Measurements from ENCODE around the gene GZF1. TPM values are rescaled to one million over a fixed set of nuclear protein-coding genes. Genes with fewer than 3 reads are reported as not detected.

The GZF1 gene
- total and polyA plus RNA-seq, 9 donors = 8.5 to 31.4 (median 16.8) TPM

GRCh38 chr20:23360531-23360930 is 1.5 kb upstream of the GZF1 start:
- Histone ChIP-seq H3K27me3 (no peaks in the 10 kb centered on the region), H3K27ac (peak overlapping the region in 1 of 2 donors; percentile 99), H3K36me3 (no peaks in the 10 kb centered on the region), H3K4me1 (ENCODE audit: insufficient read depth) (peaks cover 10% of the 10 kb centered on the region), H3K4me3 (no peak overlapping the region), H3K9me3 (no peaks in the 10 kb centered on the region)
- no peak for TF ChIP-seq EP300 (IDR thresholded peaks at IDR 0.05)
- TF ChIP-seq, protein P1, sequence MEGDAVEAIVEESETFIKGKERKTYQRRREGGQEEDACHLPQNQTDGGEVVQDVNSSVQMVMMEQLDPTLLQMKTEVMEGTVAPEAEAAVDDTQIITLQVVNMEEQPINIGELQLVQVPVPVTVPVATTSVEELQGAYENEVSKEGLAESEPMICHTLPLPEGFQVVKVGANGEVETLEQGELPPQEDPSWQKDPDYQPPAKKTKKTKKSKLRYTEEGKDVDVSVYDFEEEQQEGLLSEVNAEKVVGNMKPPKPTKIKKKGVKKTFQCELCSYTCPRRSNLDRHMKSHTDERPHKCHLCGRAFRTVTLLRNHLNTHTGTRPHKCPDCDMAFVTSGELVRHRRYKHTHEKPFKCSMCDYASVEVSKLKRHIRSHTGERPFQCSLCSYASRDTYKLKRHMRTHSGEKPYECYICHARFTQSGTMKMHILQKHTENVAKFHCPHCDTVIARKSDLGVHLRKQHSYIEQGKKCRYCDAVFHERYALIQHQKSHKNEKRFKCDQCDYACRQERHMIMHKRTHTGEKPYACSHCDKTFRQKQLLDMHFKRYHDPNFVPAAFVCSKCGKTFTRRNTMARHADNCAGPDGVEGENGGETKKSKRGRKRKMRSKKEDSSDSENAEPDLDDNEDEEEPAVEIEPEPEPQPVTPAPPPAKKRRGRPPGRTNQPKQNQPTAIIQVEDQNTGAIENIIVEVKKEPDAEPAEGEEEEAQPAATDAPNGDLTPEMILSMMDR (IDR thresholded peaks at IDR 0.05) = no peak
- no peak for TF ChIP-seq POLR2A (IDR thresholded peaks at IDR 0.05)
- intact Hi-C loops (cut with DNase I) = loop anchor here in 3 of 4 donors (5.0 to 10.0 kb wide), 4 partner anchors 47 to 274 kb away; partner anchors contain the start of genes NAPB (in 2 of the 3) and CST3 (in 1 of the 3)
- DNase-seq = no peak
- WGBS, 3 donors = 49 to 75% (median 54%) methylated on average over 1 of the region's 1 CpG

- peaks cover 13% of the 10 kb centered on the region for H3K4me1 ChIP-seq (ENCODE audit: insufficient read depth)
- intact Hi-C loops (cut with DNase I) = loop anchor here in 3 of 4 donors (5.0 to 10.0 kb wide), 4 partner anchors 46 to 274 kb away; partner anchors contain the start of genes NAPB (in 2 of the 3) and CST3 (in 1 of the 3)
Observed at GRCh38 chr20:23361119-23361475, 885 bp upstream of the GZF1 start.

GRCh38 chr20:23362392-23363256 is 642 bp downstream of the GZF1 start:
- H3K4me1 ChIP-seq (ENCODE audit: insufficient read depth) = peaks cover 11% of the 10 kb centered on the region
- DNase-seq = peak in 1 of 5 donors; percentile 50
- TF ChIP-seq, protein P1 (IDR thresholded peaks at IDR 0.05) = no peak
- TF ChIP-seq POLR2A (IDR thresholded peaks at IDR 0.05) = no peak
- TF ChIP-seq EP300 (IDR thresholded peaks at IDR 0.05) = no peak
- H3K36me3 ChIP-seq = no peaks in the 10 kb centered on the region
- H3K4me3 ChIP-seq = peak overlapping the region; percentile 69
- H3K27me3 ChIP-seq = no peaks in the 10 kb centered on the region
- H3K9me3 ChIP-seq = no peaks in the 10 kb centered on the region
- intact Hi-C loops (cut with DNase I) = loop anchor here in 3 of 4 donors (5.0 to 10.0 kb wide), 4 partner anchors 45 to 272 kb away; partner anchors contain the start of genes NAPB (in 2 of the 3) and CST3 (in 1 of the 3)
- H3K27ac ChIP-seq = peak overlapping the region; percentile 68 to 99
- 2 to 4% (median 3%) methylated on average over 40 to 50 of the region's 50 CpGs for WGBS, 3 donors

More at GRCh38 chr20:23361119-23361475, 885 bp upstream of the GZF1 start:
- H3K9me3 ChIP-seq = no peaks in the 10 kb centered on the region
- WGBS, 3 donors = 0 to 2% (median 1%) methylated on average over 8 of the region's 8 CpGs
- peak in 1 of 5 donors; percentile 68 for DNase-seq
- peak overlapping the region; percentile 83 to 99 for H3K27ac ChIP-seq
- no peaks in the 10 kb centered on the region for H3K27me3 ChIP-seq
- TF ChIP-seq POLR2A (IDR thresholded peaks at IDR 0.05) (no peak), EP300 (IDR thresholded peaks at IDR 0.05) (no peak)
- TF ChIP-seq, protein P1 (IDR thresholded peaks at IDR 0.05) = no peak
- peak overlapping the region; percentile 60 for H3K4me3 ChIP-seq
- no peaks in the 10 kb centered on the region for H3K36me3 ChIP-seq

- no peaks in the 10 kb centered on the region for H3K36me3 ChIP-seq
- no peaks in the 10 kb centered on the region for H3K9me3 ChIP-seq
- DNase-seq = no peak
- H3K4me3 ChIP-seq = no peak overlapping the region
- peaks cover 11% of the 10 kb centered on the region for H3K4me1 ChIP-seq (ENCODE audit: insufficient read depth)
- H3K27ac ChIP-seq = peak overlapping the region in 1 of 2 donors; percentile 99
- intact Hi-C loops (cut with DNase I) = loop anchor here in 3 of 4 donors (5.0 to 10.0 kb wide), 4 partner anchors 44 to 272 kb away; partner anchors contain the start of genes NAPB (in 2 of the 3) and CST3 (in 1 of the 3)
- WGBS, 3 donors = 54 to 77% (median 65%) methylated on average over 4 of the region's 4 CpGs
- TF ChIP-seq EP300 (IDR thresholded peaks at IDR 0.05) (no peak), POLR2A (IDR thresholded peaks at IDR 0.05) (no peak)
- TF ChIP-seq, protein P1 (IDR thresholded peaks at IDR 0.05) = no peak
- H3K27me3 ChIP-seq = no peaks in the 10 kb centered on the region
Observed at GRCh38 chr20:23363257-23363649, 1.3 kb downstream of the GZF1 start.

Measured in ovary (tissue), 9 donors.